Sigmoid colon (tissue), 7 donors: ENCODE results near the gene HRC. TPM values are rescaled to one million over a fixed set of nuclear protein-coding genes. Genes with fewer than 3 reads are reported as not detected.

Source experiments
- DNase-seq: peaks from one replicate; pipeline ENCODE4 v3.0.0-alpha.2; 2019
- H3K27ac ChIP-seq, 4 donors: fragments of 200-600 bp; sonication (generic); one replicate each; pipeline ENCODE4 v1.5.1; 2016 to 2019; ENCODE audit warnings: mild to moderate bottlenecking in 1 of 4
- H3K27me3 ChIP-seq, 3 donors: fragments of 200-600 bp; sonication (generic); one replicate each; pipeline ENCODE4 v1.5.1; 2019; ENCODE audit warnings: mild to moderate bottlenecking in 1 of 3
- H3K36me3 ChIP-seq, 4 donors: fragments of 200-600 bp; sonication (generic); one replicate each; pipeline ENCODE4 v1.5.1; 2016 to 2019
- H3K4me1 ChIP-seq, 4 donors: fragments of 200-600 bp; sonication (generic); one replicate each; pipeline ENCODE4 v1.5.1; 2017 to 2019
- H3K4me3 ChIP-seq, 4 donors: fragments of 200-600 bp; sonication (generic); one replicate each; pipeline ENCODE4 v1.5.1; 2017 to 2019; ENCODE audit warnings: mild to moderate bottlenecking in 2 of 4, moderate library complexity in 1 of 4
- H3K9me3 ChIP-seq, 4 donors: fragments of 200-600 bp in 3 of 4; sonication (generic) in 3 of 4; one replicate each; pipeline versions ENCODE4 v1.5.1 to v1.6.1; 2013 to 2019
- CTCF ChIP-seq, 4 experiments: fragments of 450-650 bp in 3 of 4; fragments of 200-600 bp in 1 of 4; IDR thresholded peaks; one replicate each; pipeline ENCODE4 v1.5.1; 2016 to 2019; ENCODE audit warnings: antibody characterized with exemption in 4 of 4, mild to moderate bottlenecking in 3 of 4, moderate library complexity in 2 of 4
- EP300 ChIP-seq, 4 donors: sonication (generic); formaldehyde crosslinking; IDR thresholded peaks; one replicate each; pipeline ENCODE4 v1.6.1; 2017; ENCODE audit warnings: antibody characterized with exemption in 4 of 4
- POLR2A ChIP-seq, 2 donors: fragments of 450-650 bp; IDR thresholded peaks; one replicate each; pipeline ENCODE4 v1.6.1; 2016; ENCODE audit warnings: antibody characterized with exemption in 2 of 2, mild to moderate bottlenecking in 2 of 2, moderate library complexity in 2 of 2
- POLR2AphosphoS5 ChIP-seq, 4 donors: sonication (generic); formaldehyde crosslinking; IDR thresholded peaks; one replicate each; pipeline ENCODE4 v1.6.1; 2017; ENCODE audit warnings: antibody characterized with exemption in 4 of 4
- WGBS, 2 donors: extraction: QIAGEN DNeasy Blood & Tissue Kit; methylation state at CpG; one replicate each; pipeline ENCODE4 v1.1.7; 2013; 5-methylcytosine and 5-hydroxymethylcytosine counted together
- intact Hi-C: fragments of 100-400 bp; cut with DNase I; formaldehyde crosslinking; loops from one replicate; pipeline ENCODE4 v1.15.1; 2023
- polyA plus RNA-seq, 3 donors: library from polyadenylated mRNA; stranded (reverse); fragments of 200-250 nt; gene quantifications; one replicate each; pipeline ENCODE4 v1.2.3, GENCODE V29; 2013
- total RNA-seq, 4 donors: library from RNA; depleted of rRNA; stranded (reverse); fragments of >200 nt; gene quantifications; one replicate each; pipeline ENCODE4 v1.1.0, GENCODE V29; 2016
- donor health status: healthy with polysubstance abuse.
- donor health status: Bipolar disorder and iron deficiency.
- donor health status: healthy.

The HRC gene
- total and polyA plus RNA-seq, 7 donors: 0.16 to 6.6 (median 0.83) TPM

- Histone ChIP-seq H3K4me1 (no peaks in the 10 kb centered on the region), H3K9me3 (no peaks in the 10 kb centered on the region), H3K27me3 (no peaks in the 10 kb centered on the region), H3K36me3 (peaks cover 48 to 100% (median 66%) of the 10 kb centered on the region in 4 donors), H3K27ac (no peak overlapping the region), H3K4me3 (no peak overlapping the region)
- TF ChIP-seq POLR2A (IDR thresholded peaks at IDR 0.05) (no peak), EP300 (IDR thresholded peaks at IDR 0.05) (no peak)
- intact Hi-C loops: no loop called here
- no peak for DNase-seq
- WGBS, 2 donors: 68 to 89% methylated on average over 30 of the region's 30 CpGs
Measured at GRCh38 chr19:49104229-49104864, 50.8 kb downstream of the HRC start.

- intact Hi-C loops: no loop called here
- Histone ChIP-seq H3K27ac (no peak overlapping the region), H3K4me1 (no peaks in the 10 kb centered on the region), H3K27me3 (no peaks in the 10 kb centered on the region), H3K36me3 (peaks cover 54 to 100% (median 72%) of the 10 kb centered on the region in 4 donors), H3K9me3 (no peaks in the 10 kb centered on the region), H3K4me3 (no peak overlapping the region)
- DNase-seq: no peak
- WGBS, 2 donors: 85 to 91% methylated on average over 33 of the region's 33 CpGs
- TF ChIP-seq CTCF (IDR thresholded peaks at IDR 0.05) (no peak), POLR2AphosphoS5 (IDR thresholded peaks at IDR 0.05) (no peak), POLR2A (IDR thresholded peaks at IDR 0.05) (no peak), EP300 (IDR thresholded peaks at IDR 0.05) (no peak)
Measured at GRCh38 chr19:49103331-49104085, 51.7 kb downstream of the HRC start.

GRCh38 chr19:49102303-49102702, 52.9 kb downstream of the HRC start:
- no peak for TF ChIP-seq POLR2A (IDR thresholded peaks at IDR 0.05)
- no peak for TF ChIP-seq POLR2AphosphoS5 (IDR thresholded peaks at IDR 0.05)
- no peak for TF ChIP-seq CTCF (IDR thresholded peaks at IDR 0.05)
- TF ChIP-seq EP300 (IDR thresholded peaks at IDR 0.05): no peak
- Histone ChIP-seq H3K9me3 (no peaks in the 10 kb centered on the region), H3K27me3 (no peaks in the 10 kb centered on the region), H3K36me3 (peaks cover 55 to 98% (median 70%) of the 10 kb centered on the region in 4 donors), H3K27ac (no peak overlapping the region), H3K4me1 (no peaks in the 10 kb centered on the region), H3K4me3 (no peak overlapping the region)
- no peak for DNase-seq
- WGBS, 2 donors: 86 to 92% methylated on average over 12 of the region's 12 CpGs
- intact Hi-C loops: no loop called here

Other genes with a start within 250 kb of the HRC start
- gene DHDH, start 221.7 kb downstream of the HRC start, total RNA-seq: not detected
- under 1 TPM in 1 of 3 donors, not detected in 2; 0.16 TPM for gene DHDH, start 221.7 kb downstream of the HRC start, polyA plus RNA-seq
- 10 to 100 TPM; 17.9 to 61.5 (median 30.9) TPM for gene BAX, start 200.5 kb downstream of the HRC start, total RNA-seq
- gene BAX, start 200.5 kb downstream of the HRC start, polyA plus RNA-seq: 100 to 1,000 TPM; 130 to 216 (median 198) TPM
- gene FTL, start 190.1 kb downstream of the HRC start, total RNA-seq: 1,000 to 10,000 TPM; 2,871 to 3,975 (median 3,459) TPM
- gene FTL, start 190.1 kb downstream of the HRC start, polyA plus RNA-seq: 1,000 to 10,000 TPM; 2,999 to 9,923 (median 8,398) TPM
- gene GYS1, start 162.1 kb downstream of the HRC start, total RNA-seq: 10 to 100 TPM; 11.7 to 19.4 (median 17.8) TPM
- gene GYS1, start 162.1 kb downstream of the HRC start, polyA plus RNA-seq: 10 to 100 TPM; 14.4 to 32.7 (median 14.8) TPM
- 10 to 100 TPM; 49.3 to 82.3 (median 64.0) TPM for gene RUVBL2, start 161.5 kb downstream of the HRC start, total RNA-seq
- gene RUVBL2, start 161.5 kb downstream of the HRC start, polyA plus RNA-seq: 10 to 100 TPM; 36.6 to 98.8 (median 55.9) TPM
- gene LHB, start 138.3 kb downstream of the HRC start, total RNA-seq: not detected
- not detected for gene LHB, start 138.3 kb downstream of the HRC start, polyA plus RNA-seq
- gene CGB3, start 131.1 kb downstream of the HRC start, total RNA-seq: not detected
- gene CGB3, start 131.1 kb downstream of the HRC start, polyA plus RNA-seq: not detected
- gene CGB2, start 123.5 kb downstream of the HRC start, total RNA-seq: not detected
- gene CGB2, start 123.5 kb downstream of the HRC start, polyA plus RNA-seq: 1 to 10 TPM in 1 of 3 donors, not detected in 2; 3.0 TPM
- gene CGB1, start 118.5 kb downstream of the HRC start, total RNA-seq: not detected
- gene CGB1, start 118.5 kb downstream of the HRC start, polyA plus RNA-seq: not detected
- gene CGB5, start 111.5 kb downstream of the HRC start, total RNA-seq: not detected
- gene CGB5, start 111.5 kb downstream of the HRC start, polyA plus RNA-seq: not detected
- gene CGB8, start 106.3 kb downstream of the HRC start, total RNA-seq: not detected
- gene CGB8, start 106.3 kb downstream of the HRC start, polyA plus RNA-seq: not detected
- gene CGB7, start 97.6 kb downstream of the HRC start, total RNA-seq: not detected
- gene CGB7, start 97.6 kb downstream of the HRC start, polyA plus RNA-seq: under 1 TPM in 1 of 3 donors, not detected in 2; 0.23 TPM
- not detected for gene NTF4, start 90.6 kb downstream of the HRC start, total RNA-seq
- not detected for gene NTF4, start 90.6 kb downstream of the HRC start, polyA plus RNA-seq
- not detected for gene KCNA7, start 82.7 kb downstream of the HRC start, total RNA-seq
- not detected for gene KCNA7, start 82.7 kb downstream of the HRC start, polyA plus RNA-seq
- gene SNRNP70, start 69.9 kb downstream of the HRC start, total RNA-seq: 100 to 1,000 TPM; 156 to 382 (median 237) TPM
- gene SNRNP70, start 69.9 kb downstream of the HRC start, polyA plus RNA-seq: 100 to 1,000 TPM in 1 of 3 donors, 10 to 100 TPM in 2; 33.8 to 227 (median 40.2) TPM
- 10 to 100 TPM; 17.4 to 28.8 (median 26.7) TPM for gene LIN7B, start 41.0 kb downstream of the HRC start, total RNA-seq
- gene LIN7B, start 41.0 kb downstream of the HRC start, polyA plus RNA-seq: 10 to 100 TPM in 2 of 3 donors, 1 to 10 TPM in 1; 9.9 to 12.0 (median 12.0) TPM
- 1 to 10 TPM in 3 of 4 donors, not detected in 1; 1.6 to 2.1 (median 1.8) TPM for gene C19orf73, start 36.3 kb downstream of the HRC start, total RNA-seq
- 1 to 10 TPM; 2.4 to 5.1 (median 3.3) TPM for gene C19orf73, start 36.3 kb downstream of the HRC start, polyA plus RNA-seq
- gene PPFIA3, start 35.9 kb downstream of the HRC start, total RNA-seq: 1 to 10 TPM; 2.0 to 3.9 (median 3.1) TPM
- 10 to 100 TPM; 18.6 to 35.3 (median 21.3) TPM for gene PPFIA3, start 35.9 kb downstream of the HRC start, polyA plus RNA-seq
- 10 to 100 TPM in 3 of 4 donors, 1 to 10 TPM in 1; 7.9 to 18.0 (median 12.5) TPM for gene TRPM4, start 2.4 kb upstream of the HRC start, total RNA-seq
- 100 to 1,000 TPM in 1 of 3 donors, 10 to 100 TPM in 2; 40.5 to 166 (median 40.8) TPM for gene TRPM4, start 2.4 kb upstream of the HRC start, polyA plus RNA-seq
- gene SLC6A16, start 169.8 kb upstream of the HRC start, total RNA-seq: 1 to 10 TPM; 1.1 to 3.6 (median 2.2) TPM
- gene SLC6A16, start 169.8 kb upstream of the HRC start, polyA plus RNA-seq: under 1 TPM in 2 of 3 donors, not detected in 1; under 0.01 to 0.85 TPM
- gene CD37, start 180.0 kb upstream of the HRC start, total RNA-seq: 10 to 100 TPM in 1 of 4 donors, 1 to 10 TPM in 3; 5.8 to 10.3 (median 9.2) TPM
- 100 to 1,000 TPM in 1 of 3 donors, 10 to 100 TPM in 1, 1 to 10 TPM in 1; 7.2 to 220 (median 14.3) TPM for gene CD37, start 180.0 kb upstream of the HRC start, polyA plus RNA-seq
- 10 to 100 TPM; 60.6 to 74.9 (median 61.3) TPM for gene TEAD2, start 207.0 kb upstream of the HRC start, total RNA-seq
- 10 to 100 TPM in 2 of 3 donors, 1 to 10 TPM in 1; 5.8 to 17.9 (median 10.2) TPM for gene TEAD2, start 207.0 kb upstream of the HRC start, polyA plus RNA-seq
- 1 to 10 TPM in 2 of 4 donors, not detected in 2; 1.8 to 2.0 TPM for gene DKKL1, start 208.5 kb upstream of the HRC start, total RNA-seq
- gene DKKL1, start 208.5 kb upstream of the HRC start, polyA plus RNA-seq: 1 to 10 TPM in 1 of 3 donors, under 1 TPM in 1, not detected in 1; 0.17 to 3.6 TPM
- not detected for gene KASH5, start 232.9 kb upstream of the HRC start, total RNA-seq
- under 1 TPM in 1 of 3 donors, not detected in 2; 0.04 TPM for gene KASH5, start 232.9 kb upstream of the HRC start, polyA plus RNA-seq